Fibroblast of gingiva (primary cell): ENCODE data around the gene S100A7A.
"Not testable (repeated sequence)": the region's sequence is repeated elsewhere in the genome, so short reads cannot be mapped to it uniquely, and the experiment has no call there.

Source experiments
- DNase-seq: peaks from one replicate; pipeline ENCODE4 v3.0.0-alpha.2; 2011; ENCODE audit warnings: low read depth

Gene S100A7A

DNA sequence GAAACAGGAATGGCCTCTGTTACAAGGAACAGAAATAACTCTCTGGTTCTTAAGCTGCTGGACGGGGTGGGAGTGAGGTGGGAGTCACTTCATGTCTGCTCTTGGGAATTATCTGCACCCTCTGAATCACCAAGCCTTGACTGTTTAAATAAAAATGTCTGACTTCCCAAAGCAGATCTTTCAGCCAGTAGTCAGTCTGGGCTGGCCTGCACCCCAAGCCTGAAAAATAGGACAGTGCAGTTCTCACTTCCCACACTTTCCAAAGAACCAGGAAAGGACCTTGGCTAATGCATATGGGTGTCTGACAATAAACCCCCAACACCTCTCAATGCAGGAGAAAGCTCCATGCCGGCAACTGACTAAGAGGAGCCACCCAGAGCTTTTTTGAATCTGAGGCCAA lies 43.3 kb downstream of the S100A7A start:
- no peak for DNase-seq

GRCh38 chr1:153460551-153460950 lies 44.2 kb downstream of the S100A7A start, which contains the start of gene S100A7:
S100A7 (minus strand) TSS chr1:153460651; CDS start chr1:153459013, 1,638 bp downstream.
- no peak for DNase-seq

- not testable (repeated sequence) for DNase-seq
These were observed 46.4 kb downstream of the S100A7A start for GRCh38 chr1:153462741-153463140.

GRCh38 chr1:153465811-153466636 lies 49.7 kb downstream of the S100A7A start:
- peak; percentile 7 for DNase-seq

GRCh38 chr1:153466908-153467307 lies 50.6 kb downstream of the S100A7A start:
- no peak for DNase-seq

DNA sequence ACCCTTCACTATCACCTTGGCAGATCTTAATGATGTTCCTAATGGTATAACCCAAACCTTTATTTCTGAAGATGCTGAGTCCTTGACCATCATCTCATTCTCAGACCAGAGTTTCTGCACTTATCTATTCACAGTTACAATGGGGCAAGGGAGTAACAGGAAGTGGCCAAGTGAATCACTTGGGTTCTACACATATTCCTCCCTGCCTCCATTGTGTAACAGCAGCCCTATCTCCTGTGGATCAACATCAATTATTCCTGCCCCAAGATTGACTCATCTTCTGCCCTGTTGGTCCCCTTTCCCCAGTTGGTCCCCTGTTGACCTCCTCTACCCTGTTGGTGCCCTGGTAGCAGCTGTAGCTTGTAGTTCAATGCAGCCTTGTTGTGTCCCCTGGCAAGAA lies 54.4 kb downstream of the S100A7A start:
- no peak for DNase-seq
